ENCODE results near the gene C4orf54. TPM values are rescaled to one million over a fixed set of nuclear protein-coding genes. Genes with fewer than 3 reads are reported as not detected.

C4orf54 gene
- total RNA-seq, 2 experiments from 2014 or later: not detected

- ATAC-seq (no peak), DNase-seq (no peak)
- H3K9me3 Mint-ChIP-seq (ENCODE audit: low read depth): no peaks in the 10 kb centered on the region
- POLR2A ChIA-PET: interaction anchor here (0.6 kb wide), 1 partner anchor 49 kb away, joined by 3 read pairs; no protein-coding TSS in a partner anchor
- H3K27me3 Mint-ChIP-seq: peaks cover 12% of the 10 kb centered on the region
- H3K36me3 Mint-ChIP-seq (ENCODE audit: low read depth): no peaks in the 10 kb centered on the region
- CTCF ChIA-PET: interaction anchor here (1.0 to 1.3 kb wide), 2 partner anchors 10 to 171 kb away, joined by 3 to 4 read pairs; no protein-coding TSS in a partner anchor
- no peaks in the 10 kb centered on the region for H3K4me1 Mint-ChIP-seq
- H3K27ac Mint-ChIP-seq: no peak overlapping the region
- intact Hi-C loops (cut with DNase I, micrococcal nuclease): no loop called here
- H3K4me3 Mint-ChIP-seq: no peak overlapping the region
These were observed 20.5 kb downstream of the C4orf54 start for GRCh38 chr4:99637174-99637573.

GRCh38 chr4:99636422-99636821, 21.2 kb downstream of the C4orf54 start:
- CTCF ChIA-PET: interaction anchor here (1.0 to 1.3 kb wide), 2 partner anchors 11 to 171 kb away, joined by 3 to 4 read pairs; no protein-coding TSS in a partner anchor
- ATAC-seq: no peak
- intact Hi-C loops (cut with DNase I, micrococcal nuclease): no loop called here
- Mint-ChIP-seq H3K27ac (no peak overlapping the region), H3K27me3 (peaks cover 11% of the 10 kb centered on the region), H3K4me1 (no peaks in the 10 kb centered on the region), H3K4me3 (no peak overlapping the region), H3K36me3 (ENCODE audit: low read depth) (no peaks in the 10 kb centered on the region), H3K9me3 (ENCODE audit: low read depth) (no peaks in the 10 kb centered on the region)
- DNase-seq: no peak
- POLR2A ChIA-PET: interaction anchor here (0.6 kb wide), 1 partner anchor 50 kb away, joined by 3 read pairs; no protein-coding TSS in a partner anchor

GRCh38 chr4:99635601-99636000, 22.0 kb downstream of the C4orf54 start:
- no peaks in the 10 kb centered on the region for H3K9me3 Mint-ChIP-seq (ENCODE audit: low read depth)
- ATAC-seq (peak; percentile 36), DNase-seq (no peak)
- POLR2A ChIA-PET: no interaction called here
- no peak overlapping the region for H3K4me3 Mint-ChIP-seq
- no peaks in the 10 kb centered on the region for H3K36me3 Mint-ChIP-seq (ENCODE audit: low read depth)
- peaks cover 9% of the 10 kb centered on the region for H3K27me3 Mint-ChIP-seq
- H3K4me1 Mint-ChIP-seq: no peaks in the 10 kb centered on the region
- CTCF ChIA-PET: no interaction called here
- H3K27ac Mint-ChIP-seq: no peak overlapping the region
- intact Hi-C loops (cut with DNase I, micrococcal nuclease): no loop called here

- no peaks in the 10 kb centered on the region for H3K9me3 Mint-ChIP-seq (ENCODE audit: low read depth)
- POLR2A ChIA-PET: no interaction called here
- CTCF ChIA-PET: no interaction called here
- ATAC-seq (no peak), DNase-seq (no peak)
- H3K27ac Mint-ChIP-seq: no peak overlapping the region
- no peaks in the 10 kb centered on the region for H3K36me3 Mint-ChIP-seq (ENCODE audit: low read depth)
- H3K4me1 Mint-ChIP-seq: peaks cover 5% of the 10 kb centered on the region
- peaks cover 4% of the 10 kb centered on the region for H3K27me3 Mint-ChIP-seq
- no peak overlapping the region for H3K4me3 Mint-ChIP-seq
- intact Hi-C loops (cut with DNase I, micrococcal nuclease): no loop called here
These were observed 22.8 kb downstream of the C4orf54 start for GRCh38 chr4:99634742-99635360.

- Mint-ChIP-seq H3K9me3 (ENCODE audit: low read depth) (no peaks in the 10 kb centered on the region), H3K27ac (no peak overlapping the region), H3K4me3 (no peak overlapping the region), H3K36me3 (ENCODE audit: low read depth) (no peaks in the 10 kb centered on the region), H3K4me1 (peaks cover 8% of the 10 kb centered on the region), H3K27me3 (peaks cover 4% of the 10 kb centered on the region)
- ChIA-PET POLR2A (no interaction called here), CTCF (no interaction called here)
- DNase-seq (no peak), ATAC-seq (no peak)
- intact Hi-C loops (cut with DNase I, micrococcal nuclease): no loop called here
These were observed 23.9 kb downstream of the C4orf54 start for GRCh38 chr4:99633772-99634171.

GRCh38 chr4:99630857-99631360, 26.7 kb downstream of the C4orf54 start:
- DNase-seq: no peak
- H3K36me3 Mint-ChIP-seq (ENCODE audit: low read depth): no peaks in the 10 kb centered on the region
- no peaks in the 10 kb centered on the region for H3K9me3 Mint-ChIP-seq (ENCODE audit: low read depth)
- no peak for ATAC-seq
- peaks cover 8% of the 10 kb centered on the region for H3K4me1 Mint-ChIP-seq
- no peak overlapping the region for H3K27ac Mint-ChIP-seq
- ChIA-PET CTCF (interaction anchor here (0.7 to 1.1 kb wide), 2 partner anchors 12 to 40 kb away, joined by 3 read pairs; no protein-coding TSS in a partner anchor), POLR2A (no interaction called here)
- intact Hi-C loops (cut with DNase I, micrococcal nuclease): no loop called here
- H3K27me3 Mint-ChIP-seq: peaks cover 2% of the 10 kb centered on the region
- H3K4me3 Mint-ChIP-seq: no peak overlapping the region

- no peaks in the 10 kb centered on the region for H3K36me3 Mint-ChIP-seq (ENCODE audit: low read depth)
- H3K9me3 Mint-ChIP-seq (ENCODE audit: low read depth): no peaks in the 10 kb centered on the region
- no peak for DNase-seq
- intact Hi-C loops (cut with DNase I, micrococcal nuclease): no loop called here
- ChIA-PET CTCF (interaction anchor here (0.7 to 1.1 kb wide), 2 partner anchors 12 to 41 kb away, joined by 3 read pairs; no protein-coding TSS in a partner anchor), POLR2A (no interaction called here)
- no peak overlapping the region for H3K27ac Mint-ChIP-seq
- peaks cover 2% of the 10 kb centered on the region for H3K27me3 Mint-ChIP-seq
- H3K4me1 Mint-ChIP-seq: peaks cover 8% of the 10 kb centered on the region
- peak; percentile 19 for ATAC-seq
- H3K4me3 Mint-ChIP-seq: no peak overlapping the region
These were observed 27.6 kb downstream of the C4orf54 start for GRCh38 chr4:99629962-99630554.

- Mint-ChIP-seq H3K36me3 (ENCODE audit: low read depth) (no peaks in the 10 kb centered on the region), H3K4me3 (no peak overlapping the region), H3K9me3 (ENCODE audit: low read depth) (no peaks in the 10 kb centered on the region), H3K4me1 (peaks cover 14% of the 10 kb centered on the region), H3K27me3 (no peaks in the 10 kb centered on the region), H3K27ac (no peak overlapping the region)
- CTCF ChIA-PET: no interaction called here
- DNase-seq (no peak), ATAC-seq (no peak)
- POLR2A ChIA-PET: no interaction called here
- intact Hi-C loops (cut with DNase I, micrococcal nuclease): no loop called here
These were observed 29.6 kb downstream of the C4orf54 start for GRCh38 chr4:99628040-99628439.

GRCh38 chr4:99625369-99625768, 32.3 kb downstream of the C4orf54 start:
- no peaks in the 10 kb centered on the region for H3K36me3 Mint-ChIP-seq (ENCODE audit: low read depth)
- H3K27ac Mint-ChIP-seq: no peak overlapping the region
- peaks cover 14% of the 10 kb centered on the region for H3K4me1 Mint-ChIP-seq
- DNase-seq (no peak), ATAC-seq (no peak)
- H3K27me3 Mint-ChIP-seq: no peaks in the 10 kb centered on the region
- CTCF ChIA-PET: interaction anchor here (0.7 to 1.8 kb wide), 2 partner anchors 62 to 186 kb away, joined by 3 to 4 read pairs; partner anchors contain the start of gene TRMT10A
- no peaks in the 10 kb centered on the region for H3K9me3 Mint-ChIP-seq (ENCODE audit: low read depth)
- no peak overlapping the region for H3K4me3 Mint-ChIP-seq
- intact Hi-C loops (cut with DNase I, micrococcal nuclease): no loop called here
- POLR2A ChIA-PET: no interaction called here

- peaks cover 6% of the 10 kb centered on the region for H3K4me1 Mint-ChIP-seq
- H3K4me3 Mint-ChIP-seq: no peak overlapping the region
- DNase-seq (peak; percentile 34), ATAC-seq (peak; percentile 80)
- H3K36me3 Mint-ChIP-seq (ENCODE audit: low read depth): no peaks in the 10 kb centered on the region
- intact Hi-C loops (cut with DNase I, micrococcal nuclease): no loop called here
- H3K9me3 Mint-ChIP-seq (ENCODE audit: low read depth): no peaks in the 10 kb centered on the region
- no peaks in the 10 kb centered on the region for H3K27me3 Mint-ChIP-seq
- ChIA-PET CTCF (interaction anchor here (1.8 kb wide), 1 partner anchor 60 kb away, joined by 4 read pairs; the partner anchor contains the start of gene TRMT10A), POLR2A (no interaction called here)
- H3K27ac Mint-ChIP-seq: no peak overlapping the region
These were observed 33.4 kb downstream of the C4orf54 start for GRCh38 chr4:99624141-99624719.

GRCh38 chr4:99622341-99622740, 35.3 kb downstream of the C4orf54 start:
- Mint-ChIP-seq H3K36me3 (ENCODE audit: low read depth) (no peaks in the 10 kb centered on the region), H3K4me3 (no peak overlapping the region), H3K27me3 (peaks cover 2% of the 10 kb centered on the region), H3K27ac (no peak overlapping the region), H3K4me1 (peaks cover 6% of the 10 kb centered on the region), H3K9me3 (ENCODE audit: low read depth) (no peaks in the 10 kb centered on the region)
- intact Hi-C loops (cut with DNase I, micrococcal nuclease): no loop called here
- POLR2A ChIA-PET: no interaction called here
- DNase-seq: no peak
- no peak for ATAC-seq
- CTCF ChIA-PET: interaction anchor here (1.5 kb wide), 1 partner anchor 196 kb away, joined by 3 read pairs; no protein-coding TSS in a partner anchor

GRCh38 chr4:99617374-99617773, 40.3 kb downstream of the C4orf54 start:
- ChIA-PET CTCF (no interaction called here), POLR2A (no interaction called here)
- Mint-ChIP-seq H3K9me3 (ENCODE audit: low read depth) (no peaks in the 10 kb centered on the region), H3K4me1 (no peaks in the 10 kb centered on the region), H3K27ac (no peak overlapping the region), H3K4me3 (no peak overlapping the region), H3K36me3 (ENCODE audit: low read depth) (no peaks in the 10 kb centered on the region), H3K27me3 (peaks cover 3% of the 10 kb centered on the region)
- DNase-seq (no peak), ATAC-seq (no peak)
- intact Hi-C loops (cut with DNase I, micrococcal nuclease): no loop called here

All from activated CD4-positive, alpha-beta T cell treated with anti-CD3 and anti-CD28 coated beads for 36 hours (primary cell).